Lower leg skin (tissue), 3 donors: ENCODE data around the gene MTRFR.

Experiments
- CTCF ChIP-seq, 3 donors: fragments of 450-650 bp; IDR thresholded peaks; one replicate each; pipeline ENCODE4 v1.5.1; 2016; ENCODE audit warnings: antibody characterized with exemption in 3 of 3, mild to moderate bottlenecking in 3 of 3, moderate library complexity in 2 of 3
- POLR2A ChIP-seq, 2 donors: fragments of 450-650 bp; IDR thresholded peaks; one replicate each; pipeline ENCODE4 v1.6.1; 2016 to 2017; ENCODE audit warnings: antibody characterized with exemption in 2 of 2, mild to moderate bottlenecking in 1 of 2, moderate library complexity in 1 of 2

DNA sequence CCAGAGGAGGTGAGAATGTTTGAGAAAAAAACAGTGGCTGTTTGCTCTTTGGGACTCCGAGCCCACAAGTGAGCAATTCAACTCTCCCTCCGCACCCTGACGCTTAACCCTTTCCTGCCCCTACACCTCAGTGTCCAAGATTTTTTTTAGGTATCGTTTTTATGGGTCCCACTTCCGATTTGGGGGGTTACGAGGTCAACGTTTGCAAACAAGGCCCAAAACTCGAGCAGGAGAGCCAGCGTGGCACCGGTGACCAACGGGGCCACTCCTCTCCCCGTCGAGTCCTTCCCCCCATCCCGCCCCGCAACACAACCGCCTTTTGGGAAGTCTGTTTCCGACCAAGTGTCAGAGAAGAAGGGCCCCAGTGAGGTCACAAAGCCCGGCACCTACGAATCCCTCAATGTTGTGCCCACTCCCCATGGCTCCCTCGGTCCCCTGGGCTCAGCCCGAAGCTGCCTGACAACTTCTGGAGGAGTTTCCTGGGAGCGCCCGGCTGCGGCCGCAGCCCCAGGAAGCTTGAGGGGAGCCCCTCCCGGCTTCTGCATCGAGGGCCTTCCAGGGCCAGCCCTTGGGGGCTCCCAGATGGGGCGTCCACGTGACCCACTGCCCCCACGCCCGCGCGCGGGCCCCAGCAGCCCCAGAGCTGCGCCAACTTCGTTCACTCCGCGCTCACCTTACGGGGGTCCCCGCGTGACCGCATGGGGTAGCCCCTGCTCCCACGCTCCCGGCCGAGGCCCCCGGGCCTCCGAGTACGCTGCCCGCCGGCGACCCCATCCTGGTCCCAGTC, 37.2 kb downstream of the MTRFR start:
- TF ChIP-seq CTCF (IDR thresholded peaks at IDR 0.05) (no peak), POLR2A (IDR thresholded peaks at IDR 0.05) (no peak)
